Colonic mucosa (tissue), 4 donors: ENCODE data around the gene GSTA4. TPM values are rescaled to one million over a fixed set of nuclear protein-coding genes. Genes with fewer than 3 reads are reported as not detected.

Experiments used
- DNase-seq: peaks from one replicate; pipeline ENCODE4 v3.0.0-alpha.2; 2020
- H3K27ac ChIP-seq: fragments of 200-600 bp; one replicate; pipeline ENCODE4 v1.8.0; 2021
- H3K27me3 ChIP-seq: fragments of 200-600 bp; one replicate; pipeline ENCODE4 v1.8.0; 2021
- H3K36me3 ChIP-seq: fragments of 200-600 bp; one replicate; pipeline ENCODE4 v1.8.0; 2021
- H3K4me1 ChIP-seq: fragments of 200-600 bp; one replicate; pipeline ENCODE4 v1.8.0; 2021; ENCODE audit warnings: mild to moderate bottlenecking
- H3K4me3 ChIP-seq: fragments of 200-600 bp; one replicate; pipeline ENCODE4 v1.8.0; 2021
- H3K9ac ChIP-seq, 2 donors: one replicate each; pipeline ENCODE4 v1.7.0; 2013; ENCODE audit warnings: control low read depth in 2 of 2, low read depth in 2 of 2, low read length in 2 of 2
- H3K9me3 ChIP-seq: fragments of 200-600 bp; one replicate; pipeline ENCODE4 v1.8.0; 2021
- intact Hi-C: fragments of 100-400 bp; cut with DNase I; formaldehyde crosslinking; loops from one replicate; pipeline ENCODE4 v1.14.1; 2022
- total RNA-seq, 2 donors: library from RNA; stranded (reverse); fragmentation: NEBNext Ultra II Directional in 1 of 2; extraction: Animal tissue kit (Norgen Biotek cat#: 25700) in 1 of 2; gene quantifications; one replicate each; pipeline ENCODE4 v1.2.1, GENCODE V29; 2021
- TF ChIP-seq, protein P1 (sequence below): fragments of 200-600 bp; IDR thresholded peaks from one replicate; pipeline ENCODE4 v1.8.0; 2022; ENCODE audit warnings: antibody characterized with exemption, mild to moderate bottlenecking
- donor health status: healthy.
- donor health status: DM: no; HTN: no; CAD: no.
- donor health status: DM: no; HTN: no; CAD: no.

The GSTA4 gene
- total RNA-seq, 2 donors from 2014 or later = 13.5 to 17.0 TPM

DNA sequence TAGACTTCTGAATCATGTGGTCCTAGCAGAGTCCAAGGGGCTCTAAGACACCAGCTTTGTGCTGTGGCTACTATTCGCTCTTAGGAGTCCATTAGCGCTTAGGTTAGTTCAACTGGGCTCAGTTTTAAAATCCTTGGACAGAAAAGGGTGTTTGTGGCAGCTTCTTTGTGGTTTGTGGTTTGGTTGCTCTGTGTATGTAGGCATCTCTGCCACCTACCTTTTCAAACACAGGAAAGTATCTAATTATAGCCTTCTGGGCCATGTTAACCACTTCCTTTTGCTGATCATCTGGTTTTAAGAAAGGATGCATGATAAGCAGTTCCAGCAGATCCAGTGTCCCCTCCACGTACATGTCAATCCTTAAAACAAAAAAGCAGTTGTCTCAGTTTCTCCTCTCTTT is 10.8 kb downstream of the GSTA4 start:
- H3K36me3 ChIP-seq = no peaks in the 10 kb centered on the region
- no peak overlapping the region for H3K27ac ChIP-seq
- H3K9me3 ChIP-seq = no peaks in the 10 kb centered on the region
- intact Hi-C loops = no loop called here
- TF ChIP-seq, protein P1, sequence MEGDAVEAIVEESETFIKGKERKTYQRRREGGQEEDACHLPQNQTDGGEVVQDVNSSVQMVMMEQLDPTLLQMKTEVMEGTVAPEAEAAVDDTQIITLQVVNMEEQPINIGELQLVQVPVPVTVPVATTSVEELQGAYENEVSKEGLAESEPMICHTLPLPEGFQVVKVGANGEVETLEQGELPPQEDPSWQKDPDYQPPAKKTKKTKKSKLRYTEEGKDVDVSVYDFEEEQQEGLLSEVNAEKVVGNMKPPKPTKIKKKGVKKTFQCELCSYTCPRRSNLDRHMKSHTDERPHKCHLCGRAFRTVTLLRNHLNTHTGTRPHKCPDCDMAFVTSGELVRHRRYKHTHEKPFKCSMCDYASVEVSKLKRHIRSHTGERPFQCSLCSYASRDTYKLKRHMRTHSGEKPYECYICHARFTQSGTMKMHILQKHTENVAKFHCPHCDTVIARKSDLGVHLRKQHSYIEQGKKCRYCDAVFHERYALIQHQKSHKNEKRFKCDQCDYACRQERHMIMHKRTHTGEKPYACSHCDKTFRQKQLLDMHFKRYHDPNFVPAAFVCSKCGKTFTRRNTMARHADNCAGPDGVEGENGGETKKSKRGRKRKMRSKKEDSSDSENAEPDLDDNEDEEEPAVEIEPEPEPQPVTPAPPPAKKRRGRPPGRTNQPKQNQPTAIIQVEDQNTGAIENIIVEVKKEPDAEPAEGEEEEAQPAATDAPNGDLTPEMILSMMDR = no peak
- no peak overlapping the region for H3K4me3 ChIP-seq
- no peak overlapping the region for H3K9ac ChIP-seq
- DNase-seq = no peak
- H3K4me1 ChIP-seq = no peaks in the 10 kb centered on the region
- H3K27me3 ChIP-seq = no peaks in the 10 kb centered on the region

DNA sequence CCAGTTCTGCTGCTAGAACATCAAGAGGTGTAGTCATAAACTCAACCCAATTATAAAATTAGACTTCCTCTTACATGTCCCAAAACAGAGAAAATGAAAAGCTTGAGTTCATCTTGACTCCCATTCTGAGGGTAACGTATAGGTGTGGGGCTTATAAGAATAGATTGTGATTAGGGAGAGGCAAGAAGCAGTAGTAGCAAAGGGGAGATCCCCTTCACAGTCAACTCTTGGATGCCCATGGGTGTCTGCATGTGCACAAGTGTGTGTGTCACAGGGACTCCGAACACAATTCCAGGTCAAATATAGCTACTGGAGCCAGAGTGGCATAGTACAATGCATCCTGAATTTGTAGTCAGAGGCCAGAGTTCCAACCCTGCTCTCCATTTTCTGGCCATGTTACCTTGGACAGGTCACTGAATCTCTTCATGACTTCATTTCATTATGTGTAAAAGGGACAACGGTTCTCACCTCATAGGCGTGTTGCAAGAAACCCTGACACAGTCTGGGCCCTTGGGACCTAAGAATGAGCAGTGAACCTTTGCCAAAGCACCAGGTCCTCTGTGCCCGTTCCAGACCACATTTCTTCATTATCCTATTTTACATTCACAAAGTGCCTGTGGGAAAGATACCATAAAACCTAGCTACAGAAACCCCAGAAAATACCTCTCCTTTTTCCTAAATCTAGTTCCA is 11.8 kb downstream of the GSTA4 start:
- H3K9me3 ChIP-seq = no peaks in the 10 kb centered on the region
- no peak overlapping the region for H3K4me3 ChIP-seq
- H3K36me3 ChIP-seq = no peaks in the 10 kb centered on the region
- intact Hi-C loops = no loop called here
- DNase-seq = no peak
- H3K4me1 ChIP-seq = no peaks in the 10 kb centered on the region
- no peaks in the 10 kb centered on the region for H3K27me3 ChIP-seq
- TF ChIP-seq, protein P1 = no peak
- no peak overlapping the region for H3K27ac ChIP-seq
- H3K9ac ChIP-seq = no peak overlapping the region

DNA sequence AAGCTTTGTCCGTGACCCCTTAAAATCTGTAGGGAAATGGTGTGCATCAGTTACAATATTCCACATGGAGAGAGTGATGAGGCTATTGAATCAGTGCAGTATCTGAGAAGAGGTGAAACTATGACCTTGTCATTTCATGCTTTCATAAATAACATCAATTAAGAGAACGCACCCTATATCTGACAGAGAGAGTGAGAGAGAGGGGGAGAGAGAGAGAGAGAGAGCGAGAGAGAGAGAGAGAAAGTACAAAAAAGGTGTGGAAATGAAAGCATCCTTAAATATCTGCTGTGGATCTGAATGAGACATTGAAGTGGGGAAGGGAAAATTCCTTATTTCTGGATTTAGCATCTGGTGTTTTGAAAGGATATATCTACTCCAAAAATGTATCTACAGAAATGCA is 12.4 kb downstream of the GSTA4 start:
- H3K27me3 ChIP-seq = no peaks in the 10 kb centered on the region
- H3K4me3 ChIP-seq = no peak overlapping the region
- TF ChIP-seq, protein P1 = no peak
- no peaks in the 10 kb centered on the region for H3K4me1 ChIP-seq
- H3K9me3 ChIP-seq = no peaks in the 10 kb centered on the region
- no peak for DNase-seq
- H3K27ac ChIP-seq = no peak overlapping the region
- intact Hi-C loops = no loop called here
- H3K36me3 ChIP-seq = no peaks in the 10 kb centered on the region
- no peak overlapping the region for H3K9ac ChIP-seq

DNA sequence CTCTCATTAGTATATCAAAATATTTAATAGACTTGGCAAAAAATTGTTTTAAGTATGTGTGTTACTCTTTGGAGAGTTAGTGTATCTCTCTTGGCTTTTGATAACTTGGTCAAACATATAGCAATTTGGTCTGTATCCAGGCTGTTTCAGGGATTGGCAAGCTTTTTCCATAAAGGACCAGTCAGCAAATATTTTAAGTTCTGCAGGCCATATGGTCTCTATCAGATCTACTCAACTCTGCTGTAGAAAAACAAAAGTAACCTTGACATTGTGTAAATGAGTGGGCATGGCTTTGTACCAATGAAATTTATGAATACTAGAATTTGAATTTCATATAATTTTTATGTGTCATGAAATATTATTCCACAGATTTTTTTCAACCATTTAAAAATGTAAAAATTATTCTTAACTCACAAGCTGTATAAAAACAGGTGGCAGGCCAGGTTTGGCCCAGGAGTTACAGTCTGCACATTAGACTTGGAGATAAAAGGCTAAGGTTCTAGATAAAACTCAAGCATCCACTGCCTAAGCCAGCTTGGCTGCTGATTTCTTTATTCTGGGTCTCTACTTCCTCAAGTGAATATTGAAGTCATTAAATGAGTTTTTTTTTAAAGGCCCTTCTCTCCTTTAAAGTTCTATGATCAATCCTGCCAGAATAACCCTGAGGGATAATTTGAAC is 13.7 kb downstream of the GSTA4 start:
- no peak for DNase-seq
- Histone ChIP-seq H3K27me3 (no peaks in the 10 kb centered on the region), H3K9me3 (no peaks in the 10 kb centered on the region), H3K9ac (no peak overlapping the region), H3K27ac (no peak overlapping the region), H3K4me3 (no peak overlapping the region), H3K36me3 (no peaks in the 10 kb centered on the region), H3K4me1 (no peaks in the 10 kb centered on the region)
- intact Hi-C loops = no loop called here
- TF ChIP-seq, protein P1 = no peak

DNA sequence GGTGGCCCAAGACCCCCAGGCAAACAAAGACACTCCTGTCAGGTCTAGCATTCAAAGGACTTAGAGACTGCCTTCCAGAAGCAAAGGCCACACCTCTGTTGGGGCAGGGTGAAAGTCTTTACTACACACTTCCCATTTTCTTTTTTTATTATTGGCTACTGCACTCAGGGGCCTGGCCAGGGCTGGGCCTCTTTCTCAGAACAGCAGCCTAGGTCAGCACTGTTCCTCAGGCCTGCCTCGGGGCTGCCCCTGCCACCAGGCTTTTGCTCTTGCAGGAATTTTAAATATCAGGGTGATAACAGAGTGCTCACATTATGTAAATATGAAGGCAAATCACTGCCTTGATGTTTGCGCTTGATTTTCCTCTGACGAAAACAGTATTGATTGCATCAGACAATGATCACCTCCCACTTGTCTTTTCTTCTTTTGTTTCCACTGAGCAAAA is 18.5 kb downstream of the GSTA4 start:
- no peak overlapping the region for H3K9ac ChIP-seq
- H3K27me3 ChIP-seq = no peaks in the 10 kb centered on the region
- no peaks in the 10 kb centered on the region for H3K36me3 ChIP-seq
- TF ChIP-seq, protein P1 = no peak
- intact Hi-C loops = loop anchor here (10.0 kb wide), 1 partner anchor 82 kb away; no protein-coding TSS in a partner anchor
- H3K27ac ChIP-seq = no peak overlapping the region
- H3K9me3 ChIP-seq = no peaks in the 10 kb centered on the region
- H3K4me3 ChIP-seq = no peak overlapping the region
- H3K4me1 ChIP-seq = no peaks in the 10 kb centered on the region
- DNase-seq = no peak
